Neural progenitor cell (in vitro differentiated cells): ENCODE measurements around the gene INKA2.

Experiments
- CTCF ChIP-seq: fragments of 200-600 bp; sonication (generic); IDR thresholded peaks from 2 replicates; pipeline ENCODE4 v1.5.1; 2017; ENCODE audit warnings: antibody characterized with exemption, mild to moderate bottlenecking
- EZH2 ChIP-seq: fragments of 200-600 bp; sonication (generic); IDR thresholded peaks from 2 replicates; pipeline ENCODE4 v1.6.1; 2017; ENCODE audit warnings: antibody characterized with exemption, mild to moderate bottlenecking, moderate library complexity
- EZH2phosphoT487 ChIP-seq: fragments of 200-600 bp; sonication (generic); IDR thresholded peaks from 2 replicates; pipeline ENCODE4 v1.6.1; 2017; ENCODE audit warnings: antibody characterized with exemption

GRCh38 chr1:111730706-111731105 is 8.5 kb downstream of the INKA2 start:
- TF ChIP-seq EZH2 (no peak), CTCF (no peak), EZH2phosphoT487 (no peak)
